GM19324 (cell line): ENCODE results near the gene VIPR2.
"Not testable (repeated sequence)": the region's sequence is repeated elsewhere in the genome, so short reads cannot be mapped to it uniquely, and the experiment has no call there.

Experiments
- ATAC-seq: cut with Tn5 transposase; IDR thresholded peaks from one replicate; pipeline ENCODE4 v1.9.1; 2021; ENCODE audit warnings: mild to moderate bottlenecking, moderate library complexity; ENCODE audit not compliant: unreplicated experiment, low FRiP score

VIPR2 gene

GRCh38 chr7:159094919-159095915, 49.5 kb downstream of the VIPR2 start:
- no peak for ATAC-seq

GRCh38 chr7:159094023-159094740, 50.5 kb downstream of the VIPR2 start:
- no peak for ATAC-seq

- ATAC-seq: no peak
Observed at GRCh38 chr7:159093351-159093971, 51.2 kb downstream of the VIPR2 start.

GRCh38 chr7:159092701-159093121, 52.0 kb downstream of the VIPR2 start:
- ATAC-seq: no peak

GRCh38 chr7:159091480-159092475, 52.9 kb downstream of the VIPR2 start:
- ATAC-seq: no peak

- no peak for ATAC-seq
Observed at GRCh38 chr7:159091041-159091440, 53.6 kb downstream of the VIPR2 start.

- ATAC-seq: no peak
Observed at GRCh38 chr7:159088016-159088865, 56.4 kb downstream of the VIPR2 start.

- no peak for ATAC-seq
Observed at GRCh38 chr7:159086301-159086925, 58.3 kb downstream of the VIPR2 start.

- no peak for ATAC-seq
Observed at GRCh38 chr7:159084069-159084801, 60.4 kb downstream of the VIPR2 start.

GRCh38 chr7:159083698-159084068, 61.0 kb downstream of the VIPR2 start:
- no peak for ATAC-seq

- ATAC-seq: no peak
Observed at GRCh38 chr7:159083001-159083697, 61.5 kb downstream of the VIPR2 start.

- ATAC-seq: not testable (repeated sequence)
Observed at GRCh38 chr7:159082075-159082474, 62.6 kb downstream of the VIPR2 start.

- ATAC-seq: no peak
Observed at GRCh38 chr7:159078911-159079270, 65.8 kb downstream of the VIPR2 start.

- ATAC-seq: no peak
Observed at GRCh38 chr7:159078193-159078910, 66.3 kb downstream of the VIPR2 start.

GRCh38 chr7:159076333-159076732, 68.3 kb downstream of the VIPR2 start:
- no peak for ATAC-seq

- ATAC-seq: no peak
Observed at GRCh38 chr7:159075563-159076238, 69.0 kb downstream of the VIPR2 start.
